ENCODE measurements around the gene EDNRA.

- TF ChIP-seq POLR2A (IDR thresholded peaks at IDR 0.05; ENCODE audit: low read depth, low read length) = no peak
- TF ChIP-seq POLR2AphosphoS5 (IDR thresholded peaks at IDR 0.05; ENCODE audit: low read depth, low read length) = no peak
These were observed 105.7 kb downstream of the EDNRA start for GRCh38 chr4:147586637-147587036.

Measured in GM12892 (cell line).